NCI-H2107 treated with DMSO at 0.1 percent for 48 hours (cell line): Measurements from ENCODE around the gene EXOC4.
"Not testable (repeated sequence)": the region's sequence is repeated elsewhere in the genome, so short reads cannot be mapped to it uniquely, and the experiment has no call there.

Experiments used
- DNase-seq: peaks from one replicate; lab custom pipeline; 2025; ENCODE audit not compliant: unreplicated experiment; lab: John Stamatoyannopoulos, UW

The EXOC4 gene

GRCh38 chr7:133959505-133959904 lies 706.6 kb downstream of the EXOC4 start:
- no peak for DNase-seq

GRCh38 chr7:133961724-133962123 lies 708.8 kb downstream of the EXOC4 start:
- DNase-seq: no peak

- DNase-seq: no peak
These were observed 709.8 kb downstream of the EXOC4 start for GRCh38 chr7:133962646-133963045.

- DNase-seq: no peak
These were observed 710.8 kb downstream of the EXOC4 start for GRCh38 chr7:133963629-133964028.

- DNase-seq: no peak
These were observed 718.7 kb downstream of the EXOC4 start for GRCh38 chr7:133971625-133972024.

GRCh38 chr7:133973710-133974109 lies 720.8 kb downstream of the EXOC4 start:
- no peak for DNase-seq

- DNase-seq: no peak
These were observed 722.3 kb downstream of the EXOC4 start for GRCh38 chr7:133975130-133975529.

GRCh38 chr7:133976140-133976539 lies 723.3 kb downstream of the EXOC4 start:
- DNase-seq: no peak

- DNase-seq: peak; percentile 23
These were observed 724.8 kb downstream of the EXOC4 start for GRCh38 chr7:133977409-133978274.

- DNase-seq: no peak
These were observed 725.8 kb downstream of the EXOC4 start for GRCh38 chr7:133978502-133979295.

- no peak for DNase-seq
These were observed 727.9 kb downstream of the EXOC4 start for GRCh38 chr7:133980804-133981203.

GRCh38 chr7:133983685-133984419 lies 731.0 kb downstream of the EXOC4 start:
- peak; percentile 30 for DNase-seq

- no peak for DNase-seq
These were observed 732.4 kb downstream of the EXOC4 start for GRCh38 chr7:133985300-133985699.

GRCh38 chr7:133987582-133987981 lies 734.7 kb downstream of the EXOC4 start:
- no peak for DNase-seq

GRCh38 chr7:133993547-133993946 lies 740.7 kb downstream of the EXOC4 start:
- DNase-seq: no peak

GRCh38 chr7:133994100-133994499 lies 741.2 kb downstream of the EXOC4 start:
- DNase-seq: not testable (repeated sequence)

GRCh38 chr7:133997463-133997862 lies 744.6 kb downstream of the EXOC4 start:
- DNase-seq: no peak

GRCh38 chr7:133999178-133999577 lies 746.3 kb downstream of the EXOC4 start:
- no peak for DNase-seq

- DNase-seq: no peak
These were observed 752.1 kb downstream of the EXOC4 start for GRCh38 chr7:134004829-134005505.

- DNase-seq: no peak
These were observed 756.6 kb downstream of the EXOC4 start for GRCh38 chr7:134009314-134010110.
